ENCODE data around the gene BCR.
A peak's percentile ranks its signal among the peaks of the same experiment; 100 is the strongest.

BCR gene

GRCh38 chr22:23245799-23246136, 65.5 kb downstream of the BCR start:
- DNase-seq (ENCODE audit: low spot score) = no peak

- no peak for DNase-seq (ENCODE audit: low spot score)
Measured at GRCh38 chr22:23246982-23247766, 66.9 kb downstream of the BCR start.

- DNase-seq (ENCODE audit: low spot score) = no peak
Measured at GRCh38 chr22:23248583-23248982, 68.3 kb downstream of the BCR start.

GRCh38 chr22:23250056-23250784, 69.9 kb downstream of the BCR start:
- DNase-seq (ENCODE audit: low spot score) = no peak

- DNase-seq (ENCODE audit: low spot score) = no peak
Measured at GRCh38 chr22:23250785-23251363, 70.6 kb downstream of the BCR start.

- DNase-seq (ENCODE audit: low spot score) = peak; percentile 15
Measured at GRCh38 chr22:23251445-23252093, 71.3 kb downstream of the BCR start.

GRCh38 chr22:23253475-23254055, 73.3 kb downstream of the BCR start:
- DNase-seq (ENCODE audit: low spot score) = no peak

GRCh38 chr22:23255506-23256170, 75.3 kb downstream of the BCR start:
- no peak for DNase-seq (ENCODE audit: low spot score)

GRCh38 chr22:23256171-23256932, 76.0 kb downstream of the BCR start:
- DNase-seq (ENCODE audit: low spot score) = no peak

GRCh38 chr22:23256986-23257888, 76.9 kb downstream of the BCR start:
- DNase-seq (ENCODE audit: low spot score) = no peak

GRCh38 chr22:23257889-23258825, 77.8 kb downstream of the BCR start:
- no peak for DNase-seq (ENCODE audit: low spot score)

GRCh38 chr22:23258826-23259170, 78.5 kb downstream of the BCR start:
- DNase-seq (ENCODE audit: low spot score) = no peak

GRCh38 chr22:23259916-23260644, 79.8 kb downstream of the BCR start:
- DNase-seq (ENCODE audit: low spot score) = no peak

- no peak for DNase-seq (ENCODE audit: low spot score)
Measured at GRCh38 chr22:23260645-23261581, 80.6 kb downstream of the BCR start.

- DNase-seq (ENCODE audit: low spot score) = no peak
Measured at GRCh38 chr22:23261900-23262450, 81.7 kb downstream of the BCR start.

GRCh38 chr22:23262518-23263332, 82.4 kb downstream of the BCR start:
- no peak for DNase-seq (ENCODE audit: low spot score)
